Loucy (cell line): Measurements from ENCODE around the gene ATG4A.

Experiments used
- H2AFZ ChIP-seq: fragments of 200-600 bp; sonication (generic); 2 replicates; pipeline ENCODE4 v1.6.0; 2016; ENCODE audit warnings: antibody characterized with exemption, mild to moderate bottlenecking, low read length, moderate library complexity
- H3F3A ChIP-seq: fragments of 200-600 bp; 2 replicates; pipeline ENCODE4 v1.6.0; 2016; ENCODE audit warnings: antibody characterized with exemption, low read depth, mild to moderate bottlenecking
- H3K27me3 ChIP-seq: fragments of 200-600 bp; sonication (generic); 2 replicates; pipeline ENCODE4 v1.6.1; 2014; ENCODE audit warnings: low read length, mild to moderate bottlenecking; ENCODE audit not compliant: insufficient read depth, poor library complexity, severe bottlenecking
- H3K36me3 ChIP-seq: fragments of 200-600 bp; sonication (generic); 2 replicates; pipeline ENCODE4 v1.6.1; 2016; ENCODE audit warnings: low read length; ENCODE audit not compliant: insufficient read depth
- H3K4me1 ChIP-seq: fragments of 200-600 bp; sonication (generic); 2 replicates; pipeline ENCODE4 v1.5.1; 2014; ENCODE audit warnings: low read length, mild to moderate bottlenecking; ENCODE audit not compliant: insufficient read depth, poor library complexity, severe bottlenecking
- H3K4me2 ChIP-seq: fragments of 200-600 bp; sonication (generic); 2 replicates; pipeline ENCODE4 v1.6.0; 2014; ENCODE audit warnings: antibody characterized with exemption, low read length, low read depth, mild to moderate bottlenecking; ENCODE audit not compliant: poor library complexity, severe bottlenecking
- H3K4me3 ChIP-seq: fragments of 200-600 bp; sonication (generic); 2 replicates; pipeline ENCODE4 v1.5.1; 2014; ENCODE audit warnings: low read length, mild to moderate bottlenecking, mixed read lengths; ENCODE audit not compliant: poor library complexity, severe bottlenecking
- H3K79me2 ChIP-seq: fragments of 200-600 bp; sonication (generic); 2 replicates; pipeline ENCODE4 v1.6.1; 2014; ENCODE audit warnings: low read length; ENCODE audit not compliant: insufficient read depth
- H3K9ac ChIP-seq: fragments of 200-600 bp; sonication (generic); 2 replicates; pipeline ENCODE4 v1.6.0; 2014; ENCODE audit warnings: mild to moderate bottlenecking, low read depth, low read length, moderate library complexity; ENCODE audit not compliant: poor library complexity, severe bottlenecking
- H3K9me2 ChIP-seq: fragments of 200-600 bp; sonication (generic); replicated peaks from 2 replicates; pipeline ENCODE4 v1.6.1; 2016; ENCODE audit warnings: low read depth, low read length, mixed read lengths
- H3K9me3 ChIP-seq: fragments of 200-600 bp; sonication (generic); 2 replicates; pipeline ENCODE4 v1.6.1; 2014; ENCODE audit warnings: mild to moderate bottlenecking, antibody characterized with exemption, low read length, low read depth; ENCODE audit not compliant: insufficient read depth
- H4K20me1 ChIP-seq: fragments of 200-600 bp; sonication (generic); 2 replicates; pipeline ENCODE4 v1.6.0; 2014; ENCODE audit warnings: antibody characterized with exemption, low read length, mild to moderate bottlenecking; ENCODE audit not compliant: insufficient read depth, poor library complexity, severe bottlenecking
- EZH2phosphoT487 ChIP-seq: fragments of 200-600 bp; IDR thresholded peaks from 2 replicates; pipeline ENCODE4 v1.6.1; 2018; ENCODE audit warnings: antibody characterized with exemption, mild to moderate bottlenecking, moderate library complexity, borderline replicate concordance
- TF ChIP-seq, protein P1 (sequence below): fragments of 200-600 bp; sonication (generic); conservative IDR thresholded peaks from 2 replicates; pipeline ENCODE4 v1.5.1; 2014; ENCODE audit warnings: mild to moderate bottlenecking, antibody characterized with exemption, low read length

Gene ATG4A

DNA sequence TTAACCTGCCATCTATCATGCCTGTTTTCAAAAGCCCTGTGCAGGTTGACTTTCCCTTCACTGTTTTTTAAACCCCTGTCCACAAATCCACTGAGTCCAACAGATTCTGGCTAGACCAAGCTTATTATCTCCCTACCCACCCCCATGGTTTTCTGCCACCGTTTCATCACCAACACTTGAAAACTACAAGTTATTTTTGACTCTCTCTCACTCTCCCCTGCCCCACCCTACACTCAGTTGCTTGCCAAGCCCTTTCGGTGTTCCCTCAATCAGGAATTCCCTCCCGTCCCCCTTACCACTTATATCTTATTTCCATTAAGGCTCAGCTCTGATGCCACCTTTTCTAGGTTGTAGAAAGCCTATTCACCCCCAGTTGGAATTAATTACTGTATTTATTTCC is 29.7 kb downstream of the ATG4A start:
- H3K4me1 ChIP-seq, result no peaks in the 10 kb centered on the region
- H3K9me3 ChIP-seq, result no peaks in the 10 kb centered on the region
- no peaks in the 10 kb centered on the region for H3K27me3 ChIP-seq
- no peaks in the 10 kb centered on the region for H4K20me1 ChIP-seq
- no peak overlapping the region for H2AFZ ChIP-seq
- H3K9ac ChIP-seq, result no peak overlapping the region
- TF ChIP-seq EZH2phosphoT487, result no peak
- TF ChIP-seq, protein P1, sequence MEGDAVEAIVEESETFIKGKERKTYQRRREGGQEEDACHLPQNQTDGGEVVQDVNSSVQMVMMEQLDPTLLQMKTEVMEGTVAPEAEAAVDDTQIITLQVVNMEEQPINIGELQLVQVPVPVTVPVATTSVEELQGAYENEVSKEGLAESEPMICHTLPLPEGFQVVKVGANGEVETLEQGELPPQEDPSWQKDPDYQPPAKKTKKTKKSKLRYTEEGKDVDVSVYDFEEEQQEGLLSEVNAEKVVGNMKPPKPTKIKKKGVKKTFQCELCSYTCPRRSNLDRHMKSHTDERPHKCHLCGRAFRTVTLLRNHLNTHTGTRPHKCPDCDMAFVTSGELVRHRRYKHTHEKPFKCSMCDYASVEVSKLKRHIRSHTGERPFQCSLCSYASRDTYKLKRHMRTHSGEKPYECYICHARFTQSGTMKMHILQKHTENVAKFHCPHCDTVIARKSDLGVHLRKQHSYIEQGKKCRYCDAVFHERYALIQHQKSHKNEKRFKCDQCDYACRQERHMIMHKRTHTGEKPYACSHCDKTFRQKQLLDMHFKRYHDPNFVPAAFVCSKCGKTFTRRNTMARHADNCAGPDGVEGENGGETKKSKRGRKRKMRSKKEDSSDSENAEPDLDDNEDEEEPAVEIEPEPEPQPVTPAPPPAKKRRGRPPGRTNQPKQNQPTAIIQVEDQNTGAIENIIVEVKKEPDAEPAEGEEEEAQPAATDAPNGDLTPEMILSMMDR, result no peak
- no peak overlapping the region for H3K4me2 ChIP-seq
- H3K9me2 ChIP-seq, result no peaks in the 10 kb centered on the region
- H3K4me3 ChIP-seq, result no peak overlapping the region
- no peaks in the 10 kb centered on the region for H3F3A ChIP-seq
- no peaks in the 10 kb centered on the region for H3K36me3 ChIP-seq
- no peaks in the 10 kb centered on the region for H3K79me2 ChIP-seq

- no peaks in the 10 kb centered on the region for H3K9me2 ChIP-seq
- H4K20me1 ChIP-seq, result no peaks in the 10 kb centered on the region
- no peak overlapping the region for H3K9ac ChIP-seq
- no peak overlapping the region for H2AFZ ChIP-seq
- no peak overlapping the region for H3K4me3 ChIP-seq
- H3K79me2 ChIP-seq, result no peaks in the 10 kb centered on the region
- no peaks in the 10 kb centered on the region for H3K9me3 ChIP-seq
- H3K27me3 ChIP-seq, result no peaks in the 10 kb centered on the region
- H3K4me2 ChIP-seq, result no peak overlapping the region
- no peaks in the 10 kb centered on the region for H3K36me3 ChIP-seq
- H3K4me1 ChIP-seq, result no peaks in the 10 kb centered on the region
- no peaks in the 10 kb centered on the region for H3F3A ChIP-seq
- TF ChIP-seq, protein P1, result no peak
- TF ChIP-seq EZH2phosphoT487, result no peak
Observed at GRCh38 chrX:108122748-108123147, 31.2 kb downstream of the ATG4A start.

DNA sequence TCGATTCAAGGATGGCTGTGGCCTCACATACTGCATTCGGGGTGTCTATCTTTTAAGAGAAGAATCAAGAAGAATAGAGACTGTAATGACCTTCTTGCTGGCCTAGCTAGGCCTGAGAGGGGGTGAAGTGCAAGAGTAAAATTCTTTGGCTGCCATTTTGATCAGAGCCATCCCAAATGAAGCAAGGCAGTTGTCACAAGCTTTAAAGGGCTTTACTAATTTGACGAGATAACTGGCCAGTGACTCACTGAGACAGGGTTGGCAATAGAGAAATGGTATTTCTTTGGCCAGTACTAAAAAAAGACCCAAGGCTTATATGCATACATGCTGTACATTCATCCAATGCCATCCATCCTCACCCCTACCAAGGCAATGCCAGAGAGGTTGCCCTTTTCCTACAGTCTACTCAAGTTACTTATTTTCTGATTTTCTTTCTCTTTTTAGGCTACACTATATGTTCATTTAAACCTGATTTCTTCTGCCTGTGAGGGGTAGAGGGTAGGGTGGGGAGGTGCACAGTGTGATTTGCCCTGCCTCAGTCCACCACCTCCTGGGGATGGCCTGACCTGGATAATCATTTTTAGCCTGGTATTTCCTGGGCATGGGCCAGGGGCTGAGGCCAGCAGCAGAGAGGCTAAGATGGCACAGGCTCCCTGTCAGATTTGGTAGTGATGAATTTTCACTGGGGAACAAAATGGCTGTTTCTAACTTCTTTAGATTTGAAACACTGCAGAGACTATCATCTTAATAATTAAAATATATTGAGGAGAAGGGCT is 32.2 kb downstream of the ATG4A start:
- no peaks in the 10 kb centered on the region for H4K20me1 ChIP-seq
- no peak overlapping the region for H3K9ac ChIP-seq
- no peaks in the 10 kb centered on the region for H3K9me3 ChIP-seq
- no peaks in the 10 kb centered on the region for H3K36me3 ChIP-seq
- H2AFZ ChIP-seq, result no peak overlapping the region
- H3K4me1 ChIP-seq, result no peaks in the 10 kb centered on the region
- H3K4me3 ChIP-seq, result no peak overlapping the region
- no peaks in the 10 kb centered on the region for H3F3A ChIP-seq
- H3K9me2 ChIP-seq, result no peaks in the 10 kb centered on the region
- no peak for TF ChIP-seq EZH2phosphoT487
- TF ChIP-seq, protein P1, result no peak
- H3K27me3 ChIP-seq, result no peaks in the 10 kb centered on the region
- no peaks in the 10 kb centered on the region for H3K79me2 ChIP-seq
- H3K4me2 ChIP-seq, result no peak overlapping the region
